MM.1S (cell line): Measurements from ENCODE around the gene MYBPC1.

ENCODE experiments used
- DNase-seq: peaks from one replicate; pipeline ENCODE4 v3.0.0-alpha.2; 2015
- H2AFZ ChIP-seq: fragments of 300-600 bp; sonication (generic); 2 replicates; pipeline ENCODE4 v1.6.0; 2016; ENCODE audit warnings: antibody characterized with exemption, low read length
- H3F3A ChIP-seq: fragments of 300-600 bp; sonication (generic); 2 replicates; pipeline ENCODE4 v1.6.1; 2016; ENCODE audit warnings: mild to moderate bottlenecking, antibody characterized with exemption, low read length, moderate library complexity, mixed read lengths; ENCODE audit not compliant: insufficient read depth
- H3K27ac ChIP-seq: fragments of 300-600 bp; sonication (generic); 2 replicates; pipeline ENCODE4 v1.5.1; 2016; ENCODE audit warnings: mild to moderate bottlenecking, low read length
- H3K27me3 ChIP-seq: fragments of 300-600 bp; sonication (generic); replicated peaks from 2 replicates; pipeline ENCODE4 v1.6.0; 2016; ENCODE audit warnings: low read length; ENCODE audit not compliant: insufficient read depth
- H3K36me3 ChIP-seq: fragments of 300-600 bp; sonication (generic); replicated peaks from 2 replicates; pipeline ENCODE4 v1.6.1; 2016; ENCODE audit warnings: mild to moderate bottlenecking, low read length, mixed read lengths; ENCODE audit not compliant: insufficient read depth
- H3K4me1 ChIP-seq: fragments of 300-600 bp; sonication (generic); 2 replicates; pipeline ENCODE4 v1.6.1; 2016; ENCODE audit warnings: low read length, mixed read lengths
- H3K4me2 ChIP-seq: fragments of 300-600 bp; sonication (generic); 2 replicates; pipeline ENCODE4 v1.6.0; 2016; ENCODE audit warnings: low read depth, low read length
- H3K4me3 ChIP-seq: fragments of 300-600 bp; sonication (generic); 2 replicates; pipeline ENCODE4 v1.5.1; 2016; ENCODE audit warnings: low read length, mixed read lengths
- H3K79me2 ChIP-seq: fragments of 300-600 bp; sonication (generic); 2 replicates; pipeline ENCODE4 v1.6.1; 2016; ENCODE audit warnings: mixed run types, low read length, mixed read lengths
- H3K9ac ChIP-seq: fragments of 300-600 bp; sonication (generic); 2 replicates; pipeline ENCODE4 v1.6.1; 2016; ENCODE audit warnings: low read length, mixed read lengths
- H3K9me2 ChIP-seq: fragments of 300-600 bp; sonication (generic); replicated peaks from 2 replicates; pipeline ENCODE4 v1.6.1; 2016; ENCODE audit warnings: mild to moderate bottlenecking, low read length, mixed read lengths; ENCODE audit not compliant: insufficient read depth
- H3K9me3 ChIP-seq: fragments of 300-600 bp; sonication (generic); replicated peaks from 2 replicates; pipeline ENCODE4 v1.6.1; 2016; ENCODE audit warnings: mild to moderate bottlenecking, low read length, mixed read lengths; ENCODE audit not compliant: insufficient read depth
- H4K20me1 ChIP-seq: fragments of 300-600 bp; sonication (generic); 2 replicates; pipeline ENCODE4 v1.6.1; 2016; ENCODE audit warnings: mild to moderate bottlenecking, low read length, moderate library complexity, mixed read lengths; ENCODE audit not compliant: insufficient read depth
- CTCF ChIP-seq: fragments of 300-600 bp; sonication (generic); IDR thresholded peaks from 2 replicates; pipeline ENCODE4 v1.5.1; 2016; ENCODE audit warnings: antibody characterized with exemption, low read length, mixed read lengths
- EZH2 ChIP-seq: fragments of 300-600 bp; sonication (generic); optimal IDR thresholded peaks from 2 replicates; pipeline ENCODE3; 2017; ENCODE audit warnings: low read depth, mild to moderate bottlenecking, antibody characterized with exemption, low read length, mixed read lengths
- EZH2phosphoT487 ChIP-seq: fragments of 300-600 bp; sonication (generic); IDR thresholded peaks from 2 replicates; pipeline ENCODE4 v1.6.1; 2018; ENCODE audit warnings: antibody characterized with exemption, low read length

MYBPC1 gene

GRCh38 chr12:101628676-101629075 lies 33.9 kb downstream of the MYBPC1 start:
- no peak for TF ChIP-seq CTCF
- TF ChIP-seq EZH2phosphoT487: no peak
- TF ChIP-seq EZH2: no peak
- no peaks in the 10 kb centered on the region for H3K36me3 ChIP-seq
- H4K20me1 ChIP-seq: no peaks in the 10 kb centered on the region
- no peaks in the 10 kb centered on the region for H3K79me2 ChIP-seq
- H3K9me2 ChIP-seq: no peaks in the 10 kb centered on the region
- no peaks in the 10 kb centered on the region for H3K9me3 ChIP-seq
- no peak overlapping the region for H3K4me3 ChIP-seq
- H3K4me2 ChIP-seq: no peak overlapping the region
- peaks cover 7% of the 10 kb centered on the region for H3F3A ChIP-seq
- H3K27me3 ChIP-seq: peaks cover 24% of the 10 kb centered on the region
- no peak overlapping the region for H3K9ac ChIP-seq
- peaks cover 8% of the 10 kb centered on the region; the same call in 1 of the 2 replicates for H3K4me1 ChIP-seq
- no peak for DNase-seq
- no peak overlapping the region for H3K27ac ChIP-seq
- H2AFZ ChIP-seq: no peak overlapping the region

GRCh38 chr12:101634724-101635123 lies 40.0 kb downstream of the MYBPC1 start:
- no peaks in the 10 kb centered on the region for H3K9me2 ChIP-seq
- no peaks in the 10 kb centered on the region for H3K4me1 ChIP-seq
- H3K4me3 ChIP-seq: no peak overlapping the region
- H3K4me2 ChIP-seq: no peak overlapping the region
- no peak for DNase-seq
- H3F3A ChIP-seq: no peaks in the 10 kb centered on the region
- no peaks in the 10 kb centered on the region for H3K36me3 ChIP-seq
- no peaks in the 10 kb centered on the region for H4K20me1 ChIP-seq
- TF ChIP-seq EZH2phosphoT487: no peak
- no peak for TF ChIP-seq CTCF
- no peak for TF ChIP-seq EZH2
- no peaks in the 10 kb centered on the region; the same call in 1 of the 2 replicates for H3K27me3 ChIP-seq
- H3K9me3 ChIP-seq: no peaks in the 10 kb centered on the region
- H2AFZ ChIP-seq: no peak overlapping the region
- no peak overlapping the region for H3K27ac ChIP-seq
- H3K9ac ChIP-seq: no peak overlapping the region
- H3K79me2 ChIP-seq: no peaks in the 10 kb centered on the region

- Histone ChIP-seq H3K9me3 (no peaks in the 10 kb centered on the region), H3K27ac (no peak overlapping the region), H3K36me3 (no peaks in the 10 kb centered on the region), H3K4me1 (no peaks in the 10 kb centered on the region), H4K20me1 (no peaks in the 10 kb centered on the region), H3K4me3 (no peak overlapping the region), H3K9me2 (no peaks in the 10 kb centered on the region), H3K9ac (no peak overlapping the region), H3F3A (no peaks in the 10 kb centered on the region), H3K79me2 (no peaks in the 10 kb centered on the region), H2AFZ (no peak overlapping the region), H3K4me2 (no peak overlapping the region), H3K27me3 (no peaks in the 10 kb centered on the region)
- TF ChIP-seq EZH2 (no peak), CTCF (no peak), EZH2phosphoT487 (no peak)
- no peak for DNase-seq
Observed at GRCh38 chr12:101637936-101638335, 43.2 kb downstream of the MYBPC1 start.
